CD4-positive, alpha-beta T cell treated with Interleukin-6 at 100 ng/mL for 8 hours (primary cell): ENCODE data around the gene DDTL.

Source experiments
- DNase-seq: peaks from one replicate; pipeline ENCODE4 v3.0.0-alpha.2; 2020; ENCODE audit warnings: mixed read lengths, low spot score

The DDTL gene

DNA sequence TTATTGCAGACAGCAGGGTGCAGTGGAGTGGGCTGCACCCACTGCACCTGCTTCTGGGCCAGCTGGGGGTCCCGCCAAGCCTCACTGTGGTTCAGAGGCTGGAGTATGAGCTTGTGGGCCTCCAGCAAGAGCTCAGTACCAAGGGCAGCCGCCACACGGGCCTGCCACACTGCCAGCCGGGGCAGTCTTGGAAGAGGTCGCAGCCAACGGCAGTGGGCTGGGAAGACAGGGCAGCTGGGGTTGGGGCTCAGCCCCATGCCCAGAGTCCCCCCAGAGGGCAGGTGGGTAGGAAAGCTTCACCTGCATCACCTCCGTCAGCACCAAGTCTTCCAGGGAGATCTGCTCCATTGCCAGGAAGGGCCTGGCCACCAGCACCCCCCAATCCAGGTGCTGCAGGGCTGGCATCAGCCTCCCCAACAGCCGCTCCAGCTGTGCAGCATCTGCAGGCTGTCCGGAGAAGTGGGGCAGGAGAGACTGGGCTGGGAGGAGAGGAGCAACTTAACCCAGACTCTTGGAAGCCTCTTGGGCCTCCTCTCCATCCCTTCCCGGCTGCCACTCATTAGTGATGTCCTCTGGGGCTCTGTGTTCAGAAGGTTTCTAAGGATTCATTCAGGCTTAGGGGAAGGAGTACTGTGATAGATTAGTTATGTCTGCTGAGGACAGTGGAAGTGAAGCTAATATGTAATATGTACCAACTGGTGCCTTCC, 39.7 kb downstream of the DDTL start:
- DNase-seq = no peak

DNA sequence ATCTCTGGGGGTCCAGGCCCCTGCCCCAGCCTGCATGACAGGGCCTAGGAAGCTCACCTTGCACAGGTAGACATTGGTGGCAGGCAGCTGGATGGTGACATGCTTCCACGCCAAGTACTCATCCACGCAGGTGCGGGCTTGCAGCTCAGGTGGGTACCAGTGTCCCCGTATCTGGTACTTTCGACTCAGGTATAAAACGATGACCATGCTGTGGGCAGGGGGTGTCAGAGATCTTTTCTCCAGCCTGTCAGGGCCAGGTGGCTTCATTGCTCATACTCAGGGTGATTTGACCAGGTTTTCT, 40.2 kb downstream of the DDTL start:
- no peak for DNase-seq

GRCh38 chr22:24007253-24008021, 40.7 kb downstream of the DDTL start:
- no peak for DNase-seq

GRCh38 chr22:24008022-24008283, 41.3 kb downstream of the DDTL start:
- DNase-seq = no peak

DNA sequence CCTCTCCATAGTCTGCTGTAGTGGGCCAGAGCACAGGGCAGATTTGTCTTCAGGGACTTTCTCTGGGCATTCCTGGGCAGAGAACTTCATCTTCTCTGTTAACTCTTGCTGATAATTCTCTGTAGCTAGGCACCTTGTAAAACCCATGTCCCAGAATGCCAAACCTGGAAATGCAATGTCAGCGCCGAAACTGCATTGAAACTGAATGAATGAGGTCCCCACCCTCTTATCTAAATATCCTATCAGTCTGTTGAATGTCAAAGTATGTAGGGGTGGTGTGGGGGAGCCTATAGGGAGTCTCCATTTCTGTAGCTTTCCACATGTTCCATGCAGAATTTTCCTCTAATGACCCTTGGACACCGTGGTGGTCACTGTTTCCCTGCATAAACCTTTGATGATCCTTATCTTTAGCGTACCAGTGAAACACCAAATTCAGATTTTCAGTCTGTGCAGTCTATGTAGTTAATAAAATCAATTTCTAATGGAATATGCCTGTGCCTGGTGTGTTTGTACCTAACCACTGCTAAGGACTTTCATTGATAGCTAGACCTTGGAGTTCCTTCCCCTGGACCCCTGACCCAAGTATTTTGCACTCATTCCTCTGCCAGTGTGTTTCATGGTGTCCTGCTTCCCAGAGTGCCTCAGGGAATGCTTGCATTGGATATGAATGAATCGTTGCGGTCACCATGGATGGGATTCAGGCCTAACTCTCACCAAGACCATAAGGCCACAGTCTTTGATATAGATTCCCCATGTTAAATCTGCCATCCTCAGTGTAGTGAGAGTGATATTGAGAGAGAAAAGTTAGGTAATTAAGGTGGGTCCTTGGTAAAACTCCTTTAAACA, 41.9 kb downstream of the DDTL start:
- no peak for DNase-seq

DNA sequence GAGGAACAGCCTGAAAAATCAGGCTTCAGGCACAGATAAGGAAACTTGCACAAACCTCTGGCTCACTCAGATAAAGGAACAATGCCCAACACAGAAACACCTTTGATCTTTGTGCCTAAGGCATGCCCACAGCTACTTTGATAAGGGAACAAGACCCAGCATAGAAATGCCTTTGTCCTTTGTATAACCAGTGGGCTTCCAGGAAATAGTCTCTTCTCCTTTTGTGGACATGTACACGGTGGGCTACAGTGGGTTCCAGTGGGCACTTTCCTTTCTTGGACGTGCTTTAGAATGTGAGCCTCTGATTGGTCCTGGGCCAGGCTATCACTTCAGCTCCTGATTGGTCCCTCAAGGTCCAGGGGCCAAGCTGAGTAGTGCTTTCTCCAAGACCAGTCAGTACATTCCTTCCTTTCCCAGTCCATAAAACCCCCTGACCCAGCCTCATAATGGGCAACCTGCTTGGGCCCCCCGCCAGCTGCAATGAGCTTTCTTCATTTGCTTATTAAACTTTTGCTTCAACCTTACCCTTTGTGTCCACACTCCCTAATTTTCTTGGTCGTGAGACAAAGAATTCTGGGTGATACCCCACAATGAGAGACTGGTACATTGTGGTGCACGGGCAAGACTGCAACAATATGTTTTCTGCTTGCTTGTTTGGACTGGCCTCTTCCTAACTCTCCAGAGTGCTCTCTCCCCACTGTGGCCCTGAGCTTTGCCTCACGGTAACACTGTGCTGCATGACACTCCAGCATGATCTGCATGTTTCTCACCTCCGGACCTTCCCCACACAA, 42.7 kb downstream of the DDTL start:
- no peak for DNase-seq

- DNase-seq = no peak
Observed at GRCh38 chr22:24010018-24010391, 43.3 kb downstream of the DDTL start.

GRCh38 chr22:24011735-24012068, 45.0 kb downstream of the DDTL start:
- no peak for DNase-seq

- no peak for DNase-seq
Observed at GRCh38 chr22:24016156-24016555, 49.5 kb downstream of the DDTL start.

- no peak for DNase-seq
Observed at GRCh38 chr22:24021304-24021703, 54.6 kb downstream of the DDTL start.
